ENCODE measurements around the gene TCF25.

TCF25 gene

DNA sequence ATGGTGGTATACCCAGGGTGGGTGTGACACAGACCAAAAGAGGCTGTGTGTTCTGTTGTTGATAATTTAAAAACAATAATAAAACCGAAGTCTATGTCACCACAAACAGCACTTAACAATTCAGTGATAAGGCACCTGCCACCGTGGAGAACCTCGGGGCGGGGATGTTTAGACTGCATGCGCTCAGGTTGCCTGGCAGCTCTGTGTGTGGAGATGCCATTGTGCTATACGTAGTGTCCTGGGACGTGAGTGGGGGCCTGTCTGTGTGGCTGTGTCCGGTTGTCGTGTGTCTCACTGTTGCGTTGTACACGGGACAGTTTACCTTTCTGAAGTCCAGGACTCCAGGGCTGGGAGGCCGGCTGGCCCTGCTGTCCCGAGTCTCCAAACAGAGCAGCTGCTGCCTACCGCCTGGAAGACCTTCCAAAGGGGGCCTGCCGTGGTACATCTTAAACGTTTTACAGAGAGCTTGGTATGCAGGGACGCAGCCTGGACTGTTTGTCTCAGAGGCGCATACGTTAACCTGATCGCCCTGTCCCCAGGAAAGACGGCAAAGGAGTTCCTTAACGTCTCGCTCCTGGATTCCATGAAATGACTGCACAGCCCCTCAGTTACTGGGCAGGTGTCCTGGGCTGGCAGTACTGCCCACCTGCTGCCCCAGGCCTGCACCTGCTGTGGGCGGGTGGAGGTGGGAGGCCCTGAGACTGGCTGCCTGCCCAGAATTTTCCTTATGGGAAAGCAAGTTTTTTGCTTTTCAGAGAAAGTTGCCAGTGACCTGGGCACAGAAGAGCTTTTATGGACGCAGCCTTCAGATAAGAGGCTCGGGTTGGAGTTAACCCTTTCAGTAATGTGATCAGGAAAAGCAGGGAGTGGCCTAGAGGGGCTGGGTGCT is 26.1 kb upstream of the TCF25 start:
- ChIA-PET CTCF (interaction anchor here (0.7 kb wide), 1 partner anchor 1084 kb away, joined by 4 read pairs; no protein-coding TSS in a partner anchor), POLR2A (ENCODE audit: low non-redundant PET) (no interaction called here)
- no peak overlapping the region for H3K27ac ChIP-seq
- TF ChIP-seq, protein P1, sequence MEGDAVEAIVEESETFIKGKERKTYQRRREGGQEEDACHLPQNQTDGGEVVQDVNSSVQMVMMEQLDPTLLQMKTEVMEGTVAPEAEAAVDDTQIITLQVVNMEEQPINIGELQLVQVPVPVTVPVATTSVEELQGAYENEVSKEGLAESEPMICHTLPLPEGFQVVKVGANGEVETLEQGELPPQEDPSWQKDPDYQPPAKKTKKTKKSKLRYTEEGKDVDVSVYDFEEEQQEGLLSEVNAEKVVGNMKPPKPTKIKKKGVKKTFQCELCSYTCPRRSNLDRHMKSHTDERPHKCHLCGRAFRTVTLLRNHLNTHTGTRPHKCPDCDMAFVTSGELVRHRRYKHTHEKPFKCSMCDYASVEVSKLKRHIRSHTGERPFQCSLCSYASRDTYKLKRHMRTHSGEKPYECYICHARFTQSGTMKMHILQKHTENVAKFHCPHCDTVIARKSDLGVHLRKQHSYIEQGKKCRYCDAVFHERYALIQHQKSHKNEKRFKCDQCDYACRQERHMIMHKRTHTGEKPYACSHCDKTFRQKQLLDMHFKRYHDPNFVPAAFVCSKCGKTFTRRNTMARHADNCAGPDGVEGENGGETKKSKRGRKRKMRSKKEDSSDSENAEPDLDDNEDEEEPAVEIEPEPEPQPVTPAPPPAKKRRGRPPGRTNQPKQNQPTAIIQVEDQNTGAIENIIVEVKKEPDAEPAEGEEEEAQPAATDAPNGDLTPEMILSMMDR (conservative IDR thresholded peaks at IDR 0.05; ENCODE audit: low read depth): no peak
- DNase-seq (ENCODE audit: low spot score): no peak

DNA sequence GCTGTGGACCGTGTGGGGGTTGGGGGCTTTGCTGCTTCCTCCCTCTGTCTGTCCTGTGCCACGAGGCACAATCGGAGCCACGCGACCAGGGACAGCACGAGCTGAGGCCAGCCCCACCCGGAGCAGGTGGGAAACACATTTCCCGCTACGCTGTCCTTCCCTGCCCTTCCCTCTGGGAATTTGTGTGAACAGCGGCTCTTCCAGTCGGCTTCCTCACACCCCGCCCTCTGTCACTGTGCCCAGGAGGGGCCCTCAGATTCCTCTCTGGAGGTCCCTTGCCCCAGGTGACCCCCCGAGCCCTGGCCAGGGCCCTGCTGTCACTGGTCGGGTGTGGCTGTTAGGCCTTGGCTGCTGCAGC is 25.5 kb upstream of the TCF25 start:
- CTCF ChIA-PET: no interaction called here
- TF ChIP-seq, protein P1 (conservative IDR thresholded peaks at IDR 0.05; ENCODE audit: low read depth): no peak
- POLR2A ChIA-PET (ENCODE audit: low non-redundant PET): no interaction called here
- DNase-seq (ENCODE audit: low spot score): no peak
- H3K27ac ChIP-seq: no peak overlapping the region

DNA sequence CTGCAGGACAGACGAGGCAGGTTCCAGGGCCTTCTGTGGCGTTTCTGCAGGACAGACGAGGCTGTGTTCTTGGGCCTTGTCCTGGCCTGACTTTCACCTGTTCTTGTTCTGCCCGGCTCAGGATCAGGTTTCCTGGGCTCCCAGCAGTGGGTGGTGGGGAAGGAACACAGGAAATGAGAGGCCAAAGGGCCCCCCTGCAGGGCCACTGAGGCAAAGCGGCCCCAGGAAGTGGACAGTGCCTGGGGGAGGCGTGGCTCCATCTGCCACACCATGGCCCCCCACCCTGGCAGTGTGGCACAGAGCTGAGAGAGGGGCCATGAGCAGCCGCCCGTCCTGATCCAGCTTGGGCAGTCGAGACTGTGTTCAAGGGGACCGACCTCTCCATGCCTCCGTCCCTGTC is 24.4 kb upstream of the TCF25 start:
- CTCF ChIA-PET: no interaction called here
- POLR2A ChIA-PET (ENCODE audit: low non-redundant PET): no interaction called here

DNA sequence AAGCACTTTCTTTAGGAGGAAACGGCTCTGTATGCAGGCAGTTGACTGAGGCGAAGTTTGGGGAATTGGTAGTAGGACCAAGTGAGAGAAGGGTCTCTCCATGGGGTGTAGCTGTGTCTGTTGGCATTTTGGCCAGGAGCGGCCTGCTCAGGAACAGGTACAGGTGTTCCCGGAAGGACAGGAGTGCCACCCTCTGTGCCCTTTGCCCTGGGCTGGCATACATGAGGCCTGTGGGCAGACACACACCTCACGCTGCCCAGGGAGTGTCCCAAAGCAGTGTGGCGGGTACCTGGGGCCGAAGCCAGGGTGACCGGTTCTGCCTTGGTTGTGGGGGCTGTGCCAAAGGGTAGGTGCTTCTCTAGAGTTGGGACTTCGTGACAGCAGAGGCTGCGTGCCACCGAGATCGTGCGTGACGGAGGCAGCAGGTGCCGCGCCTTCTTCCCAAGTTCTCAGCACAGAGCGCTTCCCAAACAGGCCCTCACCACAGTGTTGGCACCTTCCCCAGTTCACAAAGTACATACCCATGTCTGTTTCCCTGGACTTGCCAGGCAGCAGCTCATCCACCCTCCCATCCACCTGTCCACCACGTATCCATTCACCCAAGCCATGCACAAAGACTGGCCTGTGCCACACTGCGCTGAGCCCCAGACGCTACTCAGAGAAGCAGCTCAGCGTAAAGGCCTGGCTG is 19.9 kb upstream of the TCF25 start:
- CTCF ChIA-PET: no interaction called here

More for the DNA sequence above, 24.4 kb upstream of the TCF25 start:
- no peak overlapping the region for H3K27ac ChIP-seq
- DNase-seq (ENCODE audit: low spot score): no peak
- TF ChIP-seq, protein P1 (conservative IDR thresholded peaks at IDR 0.05; ENCODE audit: low read depth): no peak

DNA sequence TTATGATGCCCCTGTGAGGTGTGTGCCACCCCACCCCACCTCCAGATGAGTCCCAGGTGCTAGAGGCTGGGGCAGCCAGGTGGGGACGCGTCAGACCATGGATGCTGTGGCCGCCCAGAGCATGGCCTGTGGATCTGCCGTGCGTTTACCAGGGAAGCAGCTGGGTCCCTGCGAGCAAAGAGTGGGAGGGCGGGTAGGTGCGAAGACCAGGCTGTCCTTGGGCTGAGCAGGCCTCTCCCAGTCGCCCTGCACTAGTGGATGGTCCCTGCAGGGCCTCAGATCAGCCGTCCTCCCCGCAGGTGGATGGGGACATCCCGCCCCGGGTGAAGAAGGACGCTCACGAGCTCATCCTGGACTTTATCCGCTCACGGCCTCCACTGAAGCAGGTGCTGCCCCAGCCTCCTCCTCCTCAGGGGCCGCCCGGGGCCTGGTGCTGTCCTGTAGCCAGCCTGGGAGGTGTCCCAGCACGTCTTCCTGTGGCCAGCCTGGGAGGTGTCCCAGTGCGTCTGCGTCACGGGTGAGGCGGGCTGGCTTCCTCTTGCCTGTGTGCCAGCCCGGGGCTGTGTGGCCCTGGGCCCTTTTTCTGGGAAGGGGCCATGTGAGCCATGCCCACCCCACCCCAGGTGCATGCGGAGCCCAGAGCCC is 18.0 kb upstream of the TCF25 start:
- no peak overlapping the region for H3K27ac ChIP-seq
- DNase-seq (ENCODE audit: low spot score): no peak
- ChIA-PET POLR2A (ENCODE audit: low non-redundant PET) (no interaction called here), CTCF (no interaction called here)
- TF ChIP-seq, protein P1 (conservative IDR thresholded peaks at IDR 0.05; ENCODE audit: low read depth): no peak

More for the DNA sequence above, 19.9 kb upstream of the TCF25 start:
- POLR2A ChIA-PET (ENCODE audit: low non-redundant PET): no interaction called here
- DNase-seq (ENCODE audit: low spot score): no peak
- TF ChIP-seq, protein P1 (conservative IDR thresholded peaks at IDR 0.05; ENCODE audit: low read depth): no peak
- H3K27ac ChIP-seq: no peak overlapping the region

DNA sequence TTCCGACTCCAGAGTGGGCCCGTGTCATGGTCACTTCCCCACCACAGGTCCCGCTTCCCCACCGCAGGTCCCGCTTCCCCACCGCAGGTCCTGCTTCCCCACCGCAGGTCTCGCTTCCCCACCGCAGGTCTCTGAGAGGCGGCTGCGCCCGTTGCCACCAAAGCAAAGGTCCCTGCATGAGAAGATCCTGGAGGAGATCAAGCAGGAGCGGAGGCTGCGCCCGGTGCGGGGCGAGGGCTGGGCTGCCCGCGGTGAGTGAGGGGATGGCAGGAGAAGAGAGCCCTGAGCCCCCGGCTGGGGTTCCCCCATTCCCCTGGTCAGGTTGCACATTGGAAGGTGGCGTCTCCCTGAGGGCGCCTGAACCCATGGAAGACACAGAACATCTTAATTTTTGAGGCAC is 17.4 kb upstream of the TCF25 start:
- H3K27ac ChIP-seq: no peak overlapping the region
- CTCF ChIA-PET: no interaction called here
- no peak for DNase-seq (ENCODE audit: low spot score)
- POLR2A ChIA-PET (ENCODE audit: low non-redundant PET): no interaction called here
- TF ChIP-seq, protein P1 (conservative IDR thresholded peaks at IDR 0.05; ENCODE audit: low read depth): no peak
